ENCODE data around the gene RPGR.
A peak's percentile ranks its signal among the peaks of the same experiment; 100 is the strongest.

Gene RPGR

GRCh38 chrX:38342853-38343778 lies 15.8 kb upstream of the RPGR start:
- no peaks in the 10 kb centered on the region for H3K9me3 ChIP-seq (ENCODE audit: insufficient read depth, low read length)
- no peaks in the 10 kb centered on the region for H3K27me3 ChIP-seq (ENCODE audit: insufficient read depth, insufficient read length)
- H3K36me3 ChIP-seq (ENCODE audit: insufficient read depth, insufficient read length, low read length): no peaks in the 10 kb centered on the region
- TF ChIP-seq ZNF274 (IDR thresholded peaks at IDR 0.05; ENCODE audit: low read depth, low read length) (no peak), SUZ12 (IDR thresholded peaks at IDR 0.05; ENCODE audit: extremely low read depth, insufficient read depth, insufficient read length) (no peak), YY1 (IDR thresholded peaks at IDR 0.05; ENCODE audit: insufficient read depth, insufficient read length) (no peak)
- no peak overlapping the region for H3K9ac ChIP-seq (ENCODE audit: insufficient read length, low read depth)
- H3K4me1 ChIP-seq (ENCODE audit: insufficient read depth, insufficient read length): no peaks in the 10 kb centered on the region
- no peak for DNase-seq (ENCODE audit: low read depth, low spot score)
- no peak overlapping the region for H3K4me3 ChIP-seq (ENCODE audit: insufficient read length, low read depth)

- no peak for DNase-seq (ENCODE audit: low read depth, low spot score)
- H3K36me3 ChIP-seq (ENCODE audit: insufficient read depth, insufficient read length, low read length): no peaks in the 10 kb centered on the region
- no peak overlapping the region for H3K9ac ChIP-seq (ENCODE audit: insufficient read length, low read depth)
- H3K27me3 ChIP-seq (ENCODE audit: insufficient read depth, insufficient read length): no peaks in the 10 kb centered on the region
- no peaks in the 10 kb centered on the region for H3K4me1 ChIP-seq (ENCODE audit: insufficient read depth, insufficient read length)
- H3K9me3 ChIP-seq (ENCODE audit: insufficient read depth, low read length): no peaks in the 10 kb centered on the region
- no peak overlapping the region for H3K4me3 ChIP-seq (ENCODE audit: insufficient read length, low read depth)
- TF ChIP-seq ZNF274 (IDR thresholded peaks at IDR 0.05; ENCODE audit: low read depth, low read length): no peak
- no peak for TF ChIP-seq SUZ12 (IDR thresholded peaks at IDR 0.05; ENCODE audit: extremely low read depth, insufficient read depth, insufficient read length)
- TF ChIP-seq YY1 (IDR thresholded peaks at IDR 0.05; ENCODE audit: insufficient read depth, insufficient read length): no peak
Measured at GRCh38 chrX:38341442-38341841, 14.1 kb upstream of the RPGR start.

GRCh38 chrX:38336538-38337240 lies 9.4 kb upstream of the RPGR start:
- TF ChIP-seq SUZ12 (IDR thresholded peaks at IDR 0.05; ENCODE audit: extremely low read depth, insufficient read depth, insufficient read length) (no peak), ZNF274 (IDR thresholded peaks at IDR 0.05; ENCODE audit: low read depth, low read length) (no peak), YY1 (IDR thresholded peaks at IDR 0.05; ENCODE audit: insufficient read depth, insufficient read length) (no peak)
- no peaks in the 10 kb centered on the region for H3K27me3 ChIP-seq (ENCODE audit: insufficient read depth, insufficient read length)
- DNase-seq (ENCODE audit: low read depth, low spot score): no peak
- H3K4me3 ChIP-seq (ENCODE audit: insufficient read length, low read depth): no peak overlapping the region
- H3K4me1 ChIP-seq (ENCODE audit: insufficient read depth, insufficient read length): no peaks in the 10 kb centered on the region
- H3K9me3 ChIP-seq (ENCODE audit: insufficient read depth, low read length): no peaks in the 10 kb centered on the region
- H3K9ac ChIP-seq (ENCODE audit: insufficient read length, low read depth): no peak overlapping the region
- no peaks in the 10 kb centered on the region for H3K36me3 ChIP-seq (ENCODE audit: insufficient read depth, insufficient read length, low read length)

GRCh38 chrX:38335382-38335781 lies 8.1 kb upstream of the RPGR start:
- no peak for TF ChIP-seq ZNF274 (IDR thresholded peaks at IDR 0.05; ENCODE audit: low read depth, low read length)
- no peak for TF ChIP-seq SUZ12 (IDR thresholded peaks at IDR 0.05; ENCODE audit: extremely low read depth, insufficient read depth, insufficient read length)
- TF ChIP-seq YY1 (IDR thresholded peaks at IDR 0.05; ENCODE audit: insufficient read depth, insufficient read length): no peak
- no peaks in the 10 kb centered on the region for H3K36me3 ChIP-seq (ENCODE audit: insufficient read depth, insufficient read length, low read length)
- H3K27me3 ChIP-seq (ENCODE audit: insufficient read depth, insufficient read length): no peaks in the 10 kb centered on the region
- no peak overlapping the region for H3K4me3 ChIP-seq (ENCODE audit: insufficient read length, low read depth)
- H3K9ac ChIP-seq (ENCODE audit: insufficient read length, low read depth): no peak overlapping the region
- no peaks in the 10 kb centered on the region for H3K9me3 ChIP-seq (ENCODE audit: insufficient read depth, low read length)
- no peaks in the 10 kb centered on the region for H3K4me1 ChIP-seq (ENCODE audit: insufficient read depth, insufficient read length)
- DNase-seq (ENCODE audit: low read depth, low spot score): no peak

- no peak overlapping the region for H3K4me3 ChIP-seq (ENCODE audit: insufficient read length, low read depth)
- TF ChIP-seq ZNF274 (IDR thresholded peaks at IDR 0.05; ENCODE audit: low read depth, low read length) (no peak), YY1 (IDR thresholded peaks at IDR 0.05; ENCODE audit: insufficient read depth, insufficient read length) (no peak), SUZ12 (IDR thresholded peaks at IDR 0.05; ENCODE audit: extremely low read depth, insufficient read depth, insufficient read length) (no peak)
- DNase-seq (ENCODE audit: low read depth, low spot score): no peak
- H3K27me3 ChIP-seq (ENCODE audit: insufficient read depth, insufficient read length): peaks cover 5% of the 10 kb centered on the region
- H3K36me3 ChIP-seq (ENCODE audit: insufficient read depth, insufficient read length, low read length): no peaks in the 10 kb centered on the region
- H3K9ac ChIP-seq (ENCODE audit: insufficient read length, low read depth): no peak overlapping the region
- no peaks in the 10 kb centered on the region for H3K9me3 ChIP-seq (ENCODE audit: insufficient read depth, low read length)
- H3K4me1 ChIP-seq (ENCODE audit: insufficient read depth, insufficient read length): no peaks in the 10 kb centered on the region
Measured at GRCh38 chrX:38332505-38332904, 5.2 kb upstream of the RPGR start.

- TF ChIP-seq YY1 (IDR thresholded peaks at IDR 0.05; ENCODE audit: insufficient read depth, insufficient read length): no peak
- TF ChIP-seq SUZ12 (IDR thresholded peaks at IDR 0.05; ENCODE audit: extremely low read depth, insufficient read depth, insufficient read length): no peak
- TF ChIP-seq ZNF274 (IDR thresholded peaks at IDR 0.05; ENCODE audit: low read depth, low read length): no peak
- no peaks in the 10 kb centered on the region for H3K36me3 ChIP-seq (ENCODE audit: insufficient read depth, insufficient read length, low read length)
- H3K27me3 ChIP-seq (ENCODE audit: insufficient read depth, insufficient read length): peaks cover 5% of the 10 kb centered on the region
- H3K9ac ChIP-seq (ENCODE audit: insufficient read length, low read depth): peak overlapping the region; percentile 87
- H3K4me1 ChIP-seq (ENCODE audit: insufficient read depth, insufficient read length): no peaks in the 10 kb centered on the region
- H3K9me3 ChIP-seq (ENCODE audit: insufficient read depth, low read length): no peaks in the 10 kb centered on the region
- no peak overlapping the region for H3K4me3 ChIP-seq (ENCODE audit: insufficient read length, low read depth)
- DNase-seq (ENCODE audit: low read depth, low spot score): no peak
Measured at GRCh38 chrX:38327775-38328081, 419 bp upstream of the RPGR start.

GRCh38 chrX:38326086-38326485 lies 1.2 kb downstream of the RPGR start:
- no peak for TF ChIP-seq ZNF274 (IDR thresholded peaks at IDR 0.05; ENCODE audit: low read depth, low read length)
- no peak for TF ChIP-seq SUZ12 (IDR thresholded peaks at IDR 0.05; ENCODE audit: extremely low read depth, insufficient read depth, insufficient read length)
- no peak for TF ChIP-seq YY1 (IDR thresholded peaks at IDR 0.05; ENCODE audit: insufficient read depth, insufficient read length)
- Histone ChIP-seq H3K4me1 (ENCODE audit: insufficient read depth, insufficient read length) (no peaks in the 10 kb centered on the region), H3K4me3 (ENCODE audit: insufficient read length, low read depth) (peak overlapping the region; percentile 78), H3K9ac (ENCODE audit: insufficient read length, low read depth) (peak overlapping the region; percentile 79), H3K9me3 (ENCODE audit: insufficient read depth, low read length) (no peaks in the 10 kb centered on the region), H3K36me3 (ENCODE audit: insufficient read depth, insufficient read length, low read length) (no peaks in the 10 kb centered on the region), H3K27me3 (ENCODE audit: insufficient read depth, insufficient read length) (peaks cover 5% of the 10 kb centered on the region)
- no peak for DNase-seq (ENCODE audit: low read depth, low spot score)
